ENCODE results near the gene GDF10. TPM values are rescaled to one million over a fixed set of nuclear protein-coding genes. Genes with fewer than 3 reads are reported as not detected.

GDF10 gene
- total and polyA plus RNA-seq, 2 of the 8 experiments (the other 6 are each of a cell fraction or from before 2014, with no cell fraction given) = 0.19 to 0.32 TPM

DNA sequence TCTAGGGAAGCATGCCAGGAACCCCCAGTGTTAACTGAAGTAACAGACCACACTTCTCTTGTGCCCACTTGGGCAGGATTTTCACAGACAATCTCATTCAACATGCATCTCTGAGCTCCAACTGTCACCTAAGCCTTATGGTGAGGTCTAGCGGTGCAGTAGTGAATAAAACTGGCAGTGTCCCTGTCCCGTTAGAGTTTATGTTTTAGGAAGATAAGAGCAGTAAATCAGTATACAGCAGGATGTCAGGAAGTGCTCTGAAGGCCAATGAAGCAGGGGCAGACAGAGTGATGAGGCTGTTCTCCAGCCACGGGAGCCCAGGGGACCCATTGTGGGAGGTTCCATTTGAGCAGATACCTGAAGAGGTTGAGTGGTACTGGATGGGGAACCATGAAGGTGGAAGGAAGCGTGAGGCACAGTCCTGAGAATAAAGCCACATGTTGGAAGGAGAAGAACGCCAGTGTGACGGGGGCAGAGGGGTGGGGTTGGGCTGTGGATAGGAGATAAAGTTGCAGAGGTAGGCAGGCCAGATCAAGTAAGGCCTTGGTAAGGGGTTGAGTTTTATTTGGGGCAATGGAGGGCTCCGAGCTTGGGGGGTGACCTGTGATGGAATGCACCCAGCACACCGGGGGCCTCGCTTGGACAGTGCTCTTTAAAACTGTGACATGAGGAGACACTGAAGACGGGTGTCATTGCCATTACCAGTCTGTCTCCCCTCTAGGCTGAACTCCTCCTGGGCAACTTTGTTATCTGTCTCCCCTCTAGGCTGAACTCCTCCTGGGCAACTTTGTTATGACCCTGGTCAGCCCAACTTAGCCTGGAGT lies 6.6 kb downstream of the GDF10 start:
- H3K27ac ChIP-seq (ENCODE audit: low read depth, low read length) = no peak overlapping the region
- no peak overlapping the region for H3K14ac ChIP-seq (ENCODE audit: insufficient read length)
- no peak overlapping the region for H4K8ac ChIP-seq (ENCODE audit: extremely low read depth, insufficient read depth, low read length)
- no peak overlapping the region for H4K5ac ChIP-seq (ENCODE audit: insufficient read length, low read depth, low read length)
- WGBS, 2 experiments (ENCODE audit: extremely low coverage in 1 of 2, insufficient coverage in 1 of 2, insufficient read length in 1 of 2, insufficient replicate concordance in 2 of 2, low coverage in 1 of 2, low lambda C conversion rate in 2 of 2, missing lambda C conversion rate in 1 of 2) = 88% methylated on average over 10 of the region's 10 CpGs; no CpG with 5 or more reads in 1 of the 2 experiments
- H3K9ac ChIP-seq (replicated peaks in 1 of 4; ENCODE audit: extremely low read depth in 1 of 4, low read depth in 3 of 4, low read length in 3 of 4) = no peak overlapping the region
- no peak overlapping the region for H3K4me3 ChIP-seq (ENCODE audit: extremely low read depth in 1 of 4, insufficient read depth in 2 of 4, low read depth in 3 of 4, low read length in 4 of 4)
- DNase-seq (ENCODE audit: low read depth in 1 of 2, low spot score in 2 of 2) (no peak), FAIRE-seq (no peak)
- H2BK20ac ChIP-seq (ENCODE audit: low read length) = no peak overlapping the region
- no peaks in the 10 kb centered on the region for H3K79me2 ChIP-seq (ENCODE audit: control insufficient read depth in 1 of 2, insufficient read depth in 2 of 2, low read length in 2 of 2)
- H3K18ac ChIP-seq (ENCODE audit: extremely low read depth, low read length) = no peak overlapping the region
- H3K56ac ChIP-seq (replicated peaks; ENCODE audit: insufficient read length, low read depth, low read length) = no peak overlapping the region
- H3K23me2 ChIP-seq (ENCODE audit: low read depth, low read length) = no peaks in the 10 kb centered on the region
- no peak overlapping the region for H3K4ac ChIP-seq (replicated peaks; ENCODE audit: insufficient read length, low read depth, low read length)
- no peaks in the 10 kb centered on the region for H4K20me1 ChIP-seq (replicated peaks in 1 of 2; ENCODE audit: control insufficient read depth in 1 of 2, insufficient read depth in 2 of 2, low read length in 2 of 2)
- peaks cover under 1 to 11% (median 8%) of the 10 kb centered on the region in 4 experiments for H3K27me3 ChIP-seq (replicated peaks in 1 of 4; ENCODE audit: control insufficient read depth in 3 of 4, extremely low read depth in 1 of 4, insufficient read depth in 3 of 4, low read length in 3 of 4)
- CTCF ChIA-PET (ENCODE audit: partially characterized antibody) = interaction anchor here (0.9 to 11.8 kb wide), 12 partner anchors 9 to 292 kb away, joined by 3 to 201 read pairs (median 5); no protein-coding TSS in a partner anchor
- H4K91ac ChIP-seq (replicated peaks; ENCODE audit: insufficient read length, low read length) = no peak overlapping the region
- no peak overlapping the region for H3K23ac ChIP-seq (ENCODE audit: insufficient read length)
- H2AK5ac ChIP-seq (ENCODE audit: low read depth, low read length) = no peak overlapping the region
- H2BK5ac ChIP-seq (ENCODE audit: low read depth, low read length) = no peak overlapping the region
- H3K4me2 ChIP-seq (ENCODE audit: insufficient read depth in 1 of 2, low read depth in 2 of 2, low read length in 2 of 2) = no peak overlapping the region
- no peaks in the 10 kb centered on the region for H3K79me1 ChIP-seq (ENCODE audit: low read depth, low read length)
- peaks cover 0 to 5% (median 0%) of the 10 kb centered on the region in 4 experiments; a peak in 3 of 7 replicates for H3K4me1 ChIP-seq (replicated peaks in 1 of 4; ENCODE audit: control insufficient read depth in 3 of 4, insufficient read depth in 4 of 4, low read length in 3 of 4)
- no peak overlapping the region for H2BK120ac ChIP-seq (replicated peaks; ENCODE audit: low read depth, low read length)
- H2BK12ac ChIP-seq (ENCODE audit: low read depth, low read length) = no peak overlapping the region
- POLR2A ChIA-PET (ENCODE audit: partially characterized antibody) = no interaction called here
- no peak overlapping the region for H2BK15ac ChIP-seq (ENCODE audit: low read length)
- no peak overlapping the region for H2AFZ ChIP-seq (ENCODE audit: low read length)
- H3K36me3 ChIP-seq (ENCODE audit: control insufficient read depth in 2 of 4, insufficient read depth in 4 of 4, low read length in 3 of 4) = no peaks in the 10 kb centered on the region
- no peaks in the 10 kb centered on the region for H3K9me3 ChIP-seq (ENCODE audit: insufficient read depth in 2 of 2, low read depth in 1 of 2, low read length in 1 of 2)
- TF ChIP-seq POLR2A (IDR thresholded peaks at IDR 0.05; ENCODE audit: control extremely low read depth in 1 of 2, low read depth in 2 of 2, low read length in 2 of 2) (no peak), RFX5 (IDR thresholded peaks at IDR 0.05; ENCODE audit: borderline replicate concordance, low read depth, low read length) (no peak), FOSL1 (IDR thresholded peaks at IDR 0.05; ENCODE audit: insufficient read depth, low read depth, low read length) (no peak), RAD21 (IDR thresholded peaks at IDR 0.05 in 1 of 2, conservative IDR thresholded peaks at IDR 0.05 in 1 of 2; ENCODE audit: low read depth in 2 of 2, low read length in 2 of 2) (no peak), BRCA1 (IDR thresholded peaks at IDR 0.05; ENCODE audit: low read depth, low read length) (no peak), CHD1 (IDR thresholded peaks at IDR 0.05; ENCODE audit: low read depth, low read length) (no peak), NANOG (IDR thresholded peaks at IDR 0.05; ENCODE audit: insufficient read depth, low read depth, low read length, poor library complexity, severe bottlenecking) (no peak), SIN3A (conservative IDR thresholded peaks at IDR 0.05 in 1 of 2, IDR thresholded peaks at IDR 0.05 in 1 of 2; ENCODE audit: low read depth in 1 of 2, low read length in 2 of 2) (no peak), MAFK (IDR thresholded peaks at IDR 0.05; ENCODE audit: low read depth, low read length) (no peak), RXRA (IDR thresholded peaks at IDR 0.05; ENCODE audit: insufficient read depth, low read depth, low read length) (no peak), CBX5 (IDR thresholded peaks at IDR 0.05; ENCODE audit: low read depth, low read length) (no peak), ASH2L (IDR thresholded peaks at IDR 0.05; ENCODE audit: low read length) (no peak), KDM5A (IDR thresholded peaks at IDR 0.05; ENCODE audit: low read length) (no peak)
